Measurements from ENCODE around the gene PCK1. TPM values are rescaled to one million over a fixed set of nuclear protein-coding genes. Genes with fewer than 3 reads are reported as not detected.

PCK1 gene
- total and polyA plus RNA-seq, 2 donors (not counting 3 experiments of a cell fraction or from before 2014, with no cell fraction given), result not detected

- no peaks in the 10 kb centered on the region for H3K36me3 ChIP-seq (ENCODE audit: control insufficient read depth in 2 of 2, extremely low read depth in 1 of 2, insufficient read depth in 2 of 2, low read length in 2 of 2)
- H3K9me1 ChIP-seq (replicated peaks; ENCODE audit: control insufficient read depth, extremely low read depth, insufficient read depth, low read length), result no peaks in the 10 kb centered on the region
- H3K79me2 ChIP-seq (ENCODE audit: control insufficient read depth, insufficient read depth, low read length), result no peaks in the 10 kb centered on the region
- FAIRE-seq, result no peak
- no peaks in the 10 kb centered on the region for H4K20me1 ChIP-seq (replicated peaks; ENCODE audit: control insufficient read depth, extremely low read depth, insufficient read depth, low read length)
- no peaks in the 10 kb centered on the region for H3K4me1 ChIP-seq (ENCODE audit: control insufficient read depth, extremely low read depth, insufficient read depth, low read length)
- BruUV-seq (replicated peaks), result no TSS peak
- peaks cover 4 to 7% of the 10 kb centered on the region in 2 experiments for H3K27me3 ChIP-seq (ENCODE audit: control insufficient read depth in 2 of 2, insufficient read depth in 2 of 2, low read length in 2 of 2)
- no peak overlapping the region for H2AFZ ChIP-seq (ENCODE audit: low read depth, low read length)
- no peak overlapping the region for H3K27ac ChIP-seq (ENCODE audit: insufficient read depth, low read depth, low read length)
- no peak overlapping the region for H3K4me2 ChIP-seq (ENCODE audit: insufficient read depth, low read length)
- dilution Hi-C loops (cut with MboI; ENCODE audit: extremely low pct_ligation_motif_present, low sequenced_read_pairs), result no loop called here
- H3K4me3 ChIP-seq (replicated peaks in 1 of 3; ENCODE audit: insufficient read depth in 1 of 3, low read depth in 1 of 3, low read length in 3 of 3), result no peak overlapping the region
- no peak overlapping the region for H3K9ac ChIP-seq (replicated peaks; ENCODE audit: extremely low read depth, insufficient read depth, low read length)
- no peaks in the 10 kb centered on the region for H3K9me3 ChIP-seq (replicated peaks; ENCODE audit: control insufficient read depth, insufficient read depth, low read length)
- TF ChIP-seq POLR2AphosphoS5 (IDR thresholded peaks at IDR 0.05; ENCODE audit: insufficient read depth, low read depth, low read length) (no peak), EZH2 (IDR thresholded peaks at IDR 0.05; ENCODE audit: borderline replicate concordance, low read depth, low read length, severe bottlenecking) (peak; percentile 58)
- peak; percentile 52 for DNase-seq (ENCODE audit: low read depth, low spot score)
- intact Hi-C loops (cut with micrococcal nuclease), result no loop called here
- POLR2A ChIA-PET, result no interaction called here
- CTCF ChIA-PET, result interaction anchor here (1.2 kb wide), 1 partner anchor 14 kb away, joined by 5 read pairs; no protein-coding TSS in a partner anchor
These were observed 19.1 kb downstream of the PCK1 start for GRCh38 chr20:57579898-57580447.

- POLR2A ChIA-PET, result no interaction called here
- Histone ChIP-seq H3K9ac (replicated peaks; ENCODE audit: extremely low read depth, insufficient read depth, low read length) (no peak overlapping the region), H2AFZ (ENCODE audit: low read depth, low read length) (no peak overlapping the region), H3K36me3 (ENCODE audit: control insufficient read depth in 2 of 2, extremely low read depth in 1 of 2, insufficient read depth in 2 of 2, low read length in 2 of 2) (no peaks in the 10 kb centered on the region), H3K9me3 (replicated peaks; ENCODE audit: control insufficient read depth, insufficient read depth, low read length) (no peaks in the 10 kb centered on the region), H4K20me1 (replicated peaks; ENCODE audit: control insufficient read depth, extremely low read depth, insufficient read depth, low read length) (no peaks in the 10 kb centered on the region), H3K4me3 (replicated peaks in 1 of 3; ENCODE audit: insufficient read depth in 1 of 3, low read depth in 1 of 3, low read length in 3 of 3) (no peak overlapping the region), H3K4me1 (ENCODE audit: control insufficient read depth, extremely low read depth, insufficient read depth, low read length) (no peaks in the 10 kb centered on the region), H3K9me1 (replicated peaks; ENCODE audit: control insufficient read depth, extremely low read depth, insufficient read depth, low read length) (no peaks in the 10 kb centered on the region), H3K27ac (ENCODE audit: insufficient read depth, low read depth, low read length) (no peak overlapping the region), H3K79me2 (ENCODE audit: control insufficient read depth, insufficient read depth, low read length) (no peaks in the 10 kb centered on the region), H3K27me3 (ENCODE audit: control insufficient read depth in 2 of 2, insufficient read depth in 2 of 2, low read length in 2 of 2) (peaks cover 4 to 7% of the 10 kb centered on the region in 2 experiments), H3K4me2 (ENCODE audit: insufficient read depth, low read length) (no peak overlapping the region)
- dilution Hi-C loops (cut with MboI; ENCODE audit: extremely low pct_ligation_motif_present, low sequenced_read_pairs), result no loop called here
- intact Hi-C loops (cut with micrococcal nuclease), result no loop called here
- TF ChIP-seq POLR2AphosphoS5 (IDR thresholded peaks at IDR 0.05; ENCODE audit: insufficient read depth, low read depth, low read length) (no peak), JUN (IDR thresholded peaks at IDR 0.05; ENCODE audit: borderline replicate concordance, insufficient read depth, insufficient read length, low read depth) (no peak), FOS (IDR thresholded peaks at IDR 0.05; ENCODE audit: borderline replicate concordance, insufficient read depth, low read length) (no peak), GATA2 (IDR thresholded peaks at IDR 0.05; ENCODE audit: insufficient read depth, insufficient read length, low read depth, low read length) (no peak), MYC (IDR thresholded peaks at IDR 0.05; ENCODE audit: low read depth, low read length) (no peak), POLR2A (IDR thresholded peaks at IDR 0.05; ENCODE audit: low read depth, low read length) (no peak), EZH2 (IDR thresholded peaks at IDR 0.05; ENCODE audit: borderline replicate concordance, low read depth, low read length, severe bottlenecking) (no peak), MAX (IDR thresholded peaks at IDR 0.05; ENCODE audit: insufficient read depth, insufficient read length) (no peak), CTCF (IDR thresholded peaks at IDR 0.05; ENCODE audit: extremely low read depth in 1 of 2, insufficient read depth in 1 of 2, low read depth in 1 of 2, low read length in 2 of 2) (no peak)
- no peak for FAIRE-seq
- CTCF ChIA-PET, result interaction anchor here (1.2 kb wide), 1 partner anchor 14 kb away, joined by 5 read pairs; no protein-coding TSS in a partner anchor
- DNase-seq (ENCODE audit: low read depth, low spot score), result no peak
- no TSS peak for BruUV-seq (replicated peaks)
These were observed 19.7 kb downstream of the PCK1 start for GRCh38 chr20:57580478-57581201.

All from endothelial cell of umbilical vein (primary cell).